GM23338 (cell line): ENCODE data around the gene SLC9A4. TPM values are rescaled to one million over a fixed set of nuclear protein-coding genes. Genes with fewer than 3 reads are reported as not detected.

Experiments
- ATAC-seq: fragments of 200-7000 bp; cut with Tn5 transposase; 3 replicates; pipeline ENCODE4 v1.9.1; 2020
- DNase-seq: peaks from one replicate; pipeline ENCODE4 v3.0.0-alpha.2; 2015; ENCODE audit warnings: low spot score
- H2AFZ ChIP-seq: fragments of 200-600 bp; sonication (generic); 2 replicates; pipeline ENCODE4 v1.8.0; 2016; ENCODE audit warnings: antibody characterized with exemption, mild to moderate bottlenecking, moderate library complexity
- H3F3A ChIP-seq: fragments of 200-600 bp; sonication (generic); replicated peaks from 2 replicates; pipeline ENCODE4 v1.8.0; 2017; ENCODE audit warnings: antibody characterized with exemption, mixed run types, low read depth
- H3K27ac ChIP-seq: fragments of 200-600 bp; sonication (generic); 2 replicates; pipeline ENCODE4 v1.6.1; 2016; ENCODE audit warnings: low read depth
- H3K27me3 ChIP-seq: fragments of 200-600 bp; sonication (generic); 2 replicates; pipeline ENCODE4 v1.8.0; 2016; ENCODE audit warnings: mild to moderate bottlenecking, mixed run types, moderate library complexity; ENCODE audit not compliant: insufficient read depth
- H3K36me3 ChIP-seq: fragments of 200-600 bp; sonication (generic); 2 replicates; pipeline ENCODE4 v1.8.0; 2016; ENCODE audit warnings: mild to moderate bottlenecking; ENCODE audit not compliant: insufficient read depth
- H3K4me1 ChIP-seq: fragments of 200-600 bp; sonication (generic); 2 replicates; pipeline ENCODE4 v1.8.0; 2016; ENCODE audit warnings: mild to moderate bottlenecking, moderate library complexity; ENCODE audit not compliant: insufficient read depth
- H3K4me2 ChIP-seq: fragments of 200-600 bp; sonication (generic); 2 replicates; pipeline ENCODE4 v1.7.1; 2017; ENCODE audit warnings: mixed run types
- H3K4me3 ChIP-seq: fragments of 200-600 bp; sonication (generic); 2 replicates; pipeline ENCODE4 v1.6.1; 2016; ENCODE audit warnings: mixed run types
- H3K79me2 ChIP-seq: fragments of 200-600 bp; sonication (generic); replicated peaks from 2 replicates; pipeline ENCODE4 v1.8.0; 2017; ENCODE audit warnings: mild to moderate bottlenecking; ENCODE audit not compliant: insufficient read depth
- H3K9me2 ChIP-seq: fragments of 200-600 bp; sonication (generic); 2 replicates; pipeline ENCODE4 v1.8.0; 2017; ENCODE audit not compliant: insufficient read depth
- H4K20me1 ChIP-seq: fragments of 200-600 bp; sonication (generic); replicated peaks from 2 replicates; pipeline ENCODE4 v1.8.0; 2017; ENCODE audit warnings: mild to moderate bottlenecking; ENCODE audit not compliant: insufficient read depth
- H3K27ac Mint-ChIP-seq: 2 replicates; pipeline ENCODE4 v1.8.0; 2020; ENCODE audit warnings: inconsistent platforms, mild to moderate bottlenecking, moderate library complexity, mixed read lengths
- H3K27me3 Mint-ChIP-seq: 3 replicates; pipeline ENCODE4 v1.8.0; 2022; ENCODE audit warnings: low read depth, mild to moderate bottlenecking, moderate library complexity, mixed read lengths, inconsistent platforms; ENCODE audit not compliant: insufficient read depth, poor library complexity
- H3K36me3 Mint-ChIP-seq: 3 replicates; pipeline ENCODE4 v1.8.0; 2021; ENCODE audit warnings: low read depth, mild to moderate bottlenecking, inconsistent platforms, moderate library complexity, mixed read lengths
- H3K4me1 Mint-ChIP-seq: 3 replicates; pipeline ENCODE4 v1.8.0; 2020; ENCODE audit warnings: mild to moderate bottlenecking, inconsistent platforms, mixed read lengths
- H3K4me3 Mint-ChIP-seq: 3 replicates; pipeline ENCODE4 v1.8.0; 2021; ENCODE audit warnings: moderate library complexity, mild to moderate bottlenecking, inconsistent platforms, mixed read lengths
- H3K9me3 Mint-ChIP-seq: 3 replicates; pipeline ENCODE4 v1.8.0; 2020; ENCODE audit warnings: moderate library complexity, mild to moderate bottlenecking, inconsistent platforms, mixed read lengths
- CREB1 ChIP-seq: fragments of 250-450 bp; sonication (Bioruptor Pico); IDR thresholded peaks from 2 replicates; pipeline ENCODE4 v1.5.0; 2020; ENCODE audit warnings: low read depth, mild to moderate bottlenecking, moderate library complexity
- CTCF ChIP-seq, 2 experiments: fragments of 200-600 bp in 1 of 2; sonication (generic) in 1 of 2; conservative IDR thresholded peaks; 2 replicates each; pipeline versions ENCODE4 v1.5.1 to v1.6.1; 2016 to 2017; ENCODE audit warnings: antibody characterized with exemption in 2 of 2, low read depth in 2 of 2, mild to moderate bottlenecking in 2 of 2, moderate library complexity in 1 of 2
- ETS1 ChIP-seq: IDR thresholded peaks from 2 replicates; pipeline ENCODE4 v1.6.1; 2016; ENCODE audit warnings: antibody characterized with exemption
- EZH2 ChIP-seq: fragments of 200-600 bp; sonication (generic); IDR thresholded peaks from one replicate; pipeline ENCODE4 v1.8.0; 2017; ENCODE audit warnings: antibody characterized with exemption, mild to moderate bottlenecking, low read depth; ENCODE audit not compliant: unreplicated experiment
- EZH2phosphoT487 ChIP-seq: fragments of 200-600 bp; sonication (generic); IDR thresholded peaks from one replicate; pipeline ENCODE4 v1.8.1; 2018; ENCODE audit warnings: antibody characterized with exemption; ENCODE audit not compliant: unreplicated experiment
- JUNB ChIP-seq: IDR thresholded peaks from one replicate; pipeline ENCODE4 v1.6.1; 2016; ENCODE audit warnings: antibody characterized with exemption; ENCODE audit not compliant: unreplicated experiment
- NANOG ChIP-seq: IDR thresholded peaks from 2 replicates; pipeline ENCODE4 v1.6.1; 2016; ENCODE audit warnings: antibody characterized with exemption, borderline replicate concordance
- POLR2AphosphoS5 ChIP-seq: IDR thresholded peaks from 2 replicates; pipeline ENCODE4 v1.6.1; 2016; ENCODE audit warnings: antibody characterized with exemption, low read depth
- REST ChIP-seq: IDR thresholded peaks from one replicate; pipeline ENCODE4 v1.6.1; 2018; ENCODE audit warnings: antibody characterized with exemption; ENCODE audit not compliant: unreplicated experiment
- STAT1 ChIP-seq: IDR thresholded peaks from one replicate; pipeline ENCODE4 v1.6.1; 2016; ENCODE audit warnings: antibody characterized with exemption; ENCODE audit not compliant: unreplicated experiment
- ZNF114 ChIP-seq: fragments of 250-450 bp; sonication (Bioruptor Pico); IDR thresholded peaks from 2 replicates; pipeline ENCODE4 v1.5.0; 2020; ENCODE audit warnings: mild to moderate bottlenecking, moderate library complexity
- ZNF331 ChIP-seq: fragments of 250-450 bp; sonication (Bioruptor Pico); IDR thresholded peaks from 2 replicates; pipeline ENCODE4 v1.5.0; 2020; ENCODE audit warnings: low read depth, mild to moderate bottlenecking, moderate library complexity
- ZNF462 ChIP-seq: fragments of 250-450 bp; sonication (Bioruptor Pico); IDR thresholded peaks from 2 replicates; pipeline ENCODE4 v1.5.0; 2020; ENCODE audit warnings: mild to moderate bottlenecking, moderate library complexity
- polyA plus RNA-seq: library from polyadenylated mRNA; unstranded; fragments of >200 nt; fragmentation: Nextera tagmentation; extraction: Ambion mirVana; gene quantifications from 2 replicates; pipeline ENCODE4 v1.2.1, GENCODE V29; 2016
- total RNA-seq: library from RNA; depleted of rRNA; stranded (reverse); fragments of >200 nt; shearing (Covaris generic); gene quantifications from 2 replicates; pipeline ENCODE4 v1.2.3, GENCODE V29; 2014

The SLC9A4 gene
- total and polyA plus RNA-seq, 2 experiments from 2014 or later, result not detected

GRCh38 chr2:102520801-102521200, 47.8 kb downstream of the SLC9A4 start:
- H3K27me3 Mint-ChIP-seq, result no peaks in the 10 kb centered on the region
- ATAC-seq, result no peak

More at GRCh38 chr2:102520801-102521200, 47.8 kb downstream of the SLC9A4 start:
- Mint-ChIP-seq H3K9me3 (no peaks in the 10 kb centered on the region), H3K36me3 (no peaks in the 10 kb centered on the region), H3K4me3 (no peak overlapping the region), H3K27ac (no peak overlapping the region), H3K4me1 (no peaks in the 10 kb centered on the region)
- H3K4me3 ChIP-seq, result no peak overlapping the region
- peak overlapping the region; percentile 66; the same call in 1 of the 2 replicates for H2AFZ ChIP-seq
- H3F3A ChIP-seq, result no peaks in the 10 kb centered on the region
- no peaks in the 10 kb centered on the region for H3K9me2 ChIP-seq
- H3K4me1 ChIP-seq, result no peaks in the 10 kb centered on the region
- no peaks in the 10 kb centered on the region for H3K36me3 ChIP-seq
- DNase-seq, result no peak
- no peak overlapping the region for H3K27ac ChIP-seq
- H4K20me1 ChIP-seq, result no peaks in the 10 kb centered on the region
- H3K27me3 ChIP-seq, result no peaks in the 10 kb centered on the region
- no peaks in the 10 kb centered on the region for H3K79me2 ChIP-seq
- no peak for TF ChIP-seq JUNB
- TF ChIP-seq ETS1, result no peak
- no peak for TF ChIP-seq ZNF462 (CRISPR knock-in tag)
- TF ChIP-seq ZNF331 (CRISPR knock-in tag), result no peak
- no peak for TF ChIP-seq STAT1
- no peak for TF ChIP-seq NANOG
- no peak for TF ChIP-seq EZH2
- TF ChIP-seq CREB1 (CRISPR knock-in tag), result no peak
- no peak for TF ChIP-seq REST
- no peak for TF ChIP-seq ZNF114 (CRISPR knock-in tag)
- TF ChIP-seq POLR2AphosphoS5, result no peak
- no peak for TF ChIP-seq CTCF (conservative IDR thresholded peaks at IDR 0.05; ENCODE audit: low read depth in 2 of 2)
- no peak for TF ChIP-seq EZH2phosphoT487
- H3K4me2 ChIP-seq, result no peak overlapping the region
